Naive thymus-derived CD8-positive, alpha-beta T cell (primary cell): Measurements from ENCODE around the gene WNT3A. TPM values are rescaled to one million over a fixed set of nuclear protein-coding genes. Genes with fewer than 3 reads are reported as not detected.

Experiments
- ATAC-seq, 2 donors: fragments of 150-1000 bp; cut with Tn5 transposase in 1 of 2; sonication (Bioruptor Pico), chemical (Tn5 transposase) in 1 of 2; 1 replicate in 1 of 2; 2 replicates in 1 of 2; pipeline ENCODE4 v1.10.0; 2021; ENCODE audit warnings: mild to moderate bottlenecking in 2 of 2, moderate library complexity in 2 of 2
- POLR2A ChIA-PET: fragments of 350-600 bp; sonication (Branson Sonifier 250); formaldehyde crosslinking; loops from one replicate; lab custom pipeline; 2021; ENCODE audit warnings: antibody characterized with exemption; lab: Charles Lee
- DNase-seq, 10 donors: peaks; one replicate each; pipeline versions ENCODE4 v3.0.0 to v3.0.0-alpha.2; 2020 to 2022
- H3K27ac Mint-ChIP-seq, 10 donors: one replicate each; pipeline ENCODE4 v1.8.0; 2020 to 2022; ENCODE audit warnings: mild to moderate bottlenecking in 10 of 10, mixed read lengths in 10 of 10, moderate library complexity in 4 of 10, inconsistent platforms in 1 of 10
- H3K27me3 Mint-ChIP-seq, 5 donors: one replicate each; pipeline ENCODE4 v1.8.0; 2021 to 2022; ENCODE audit warnings: mixed read lengths in 5 of 5
- H3K36me3 Mint-ChIP-seq, 3 donors: one replicate each; pipeline ENCODE4 v1.8.0; 2020 to 2022; ENCODE audit warnings: mixed read lengths in 3 of 3, mild to moderate bottlenecking in 2 of 3, inconsistent platforms in 1 of 3
- H3K4me1 Mint-ChIP-seq, 4 donors: one replicate each; pipeline ENCODE4 v1.8.0; 2021 to 2022; ENCODE audit warnings: mixed read lengths in 4 of 4
- H3K4me3 Mint-ChIP-seq, 10 donors: one replicate each; pipeline ENCODE4 v1.8.0; 2020 to 2022; ENCODE audit warnings: mild to moderate bottlenecking in 10 of 10, mixed read lengths in 10 of 10, moderate library complexity in 6 of 10, inconsistent platforms in 1 of 10
- H3K9me3 Mint-ChIP-seq, 9 donors: one replicate each; pipeline ENCODE4 v1.8.0; 2020 to 2022; ENCODE audit warnings: mixed read lengths in 9 of 9, mild to moderate bottlenecking in 3 of 9, inconsistent platforms in 1 of 9, moderate library complexity in 1 of 9
- polyA plus RNA-seq, 3 donors: library from polyadenylated mRNA; unstranded; fragments of 300-500 nt; fragmentation: Illumina TruSeq; gene quantifications; one replicate each; pipeline ENCODE4 v1.2.3, GENCODE V29; 2021
- total RNA-seq, 8 experiments: library from RNA in 2 of 8; stranded (reverse) in 2 of 8; gene quantifications; one replicate each; pipeline ENCODE4 v1.2.3 and lab custom pipeline; 2021 to 2026

The WNT3A gene
- total and polyA plus RNA-seq, 5 experiments from 2014 or later = not detected

DNA sequence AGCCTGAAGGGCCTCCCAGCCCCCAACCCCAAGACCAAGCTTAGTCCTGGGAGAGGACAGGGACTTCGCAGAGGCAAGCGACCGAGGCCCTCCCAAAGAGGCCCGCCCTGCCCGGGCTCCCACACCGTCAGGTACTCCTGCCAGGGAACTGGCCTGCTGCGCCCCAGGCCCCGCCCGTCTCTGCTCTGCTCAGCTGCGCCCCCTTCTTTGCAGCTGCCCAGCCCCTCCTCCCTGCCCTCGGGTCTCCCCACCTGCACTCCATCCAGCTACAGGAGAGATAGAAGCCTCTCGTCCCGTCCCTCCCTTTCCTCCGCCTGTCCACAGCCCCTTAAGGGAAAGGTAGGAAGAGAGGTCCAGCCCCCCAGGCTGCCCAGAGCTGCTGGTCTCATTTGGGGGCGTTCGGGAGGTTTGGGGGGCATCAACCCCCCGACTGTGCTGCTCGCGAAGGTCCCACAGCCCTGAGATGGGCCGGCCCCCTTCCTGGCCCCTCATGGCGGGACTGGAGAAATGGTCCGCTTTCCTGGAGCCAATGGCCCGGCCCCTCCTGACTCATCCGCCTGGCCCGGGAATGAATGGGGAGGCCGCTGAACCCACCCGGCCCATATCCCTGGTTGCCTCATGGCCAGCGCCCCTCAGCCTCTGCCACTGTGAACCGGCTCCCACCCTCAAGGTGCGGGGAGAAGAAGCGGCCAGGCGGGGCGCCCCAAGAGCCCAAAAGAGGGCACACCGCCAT, 53.8 kb downstream of the WNT3A start:
- ATAC-seq (no peak), DNase-seq (peak in 1 of 10 donors; percentile 62)
- Mint-ChIP-seq H3K4me1 (peaks cover 6 to 16% (median 12%) of the 10 kb centered on the region in 4 donors), H3K36me3 (no peaks in the 10 kb centered on the region), H3K27ac (peak overlapping the region in 1 of 10 donors; percentile 45), H3K27me3 (peaks cover 10 to 51% (median 30%) of the 10 kb centered on the region in 5 donors), H3K4me3 (peak overlapping the region in 8 of 10 donors; percentile 14 to 74 (median 63)), H3K9me3 (no peaks in the 10 kb centered on the region)
- POLR2A ChIA-PET = interaction anchor here (2.4 kb wide), 1 partner anchor 22 kb away, joined by 10 read pairs; the partner anchor contains the start of gene ARF1

DNA sequence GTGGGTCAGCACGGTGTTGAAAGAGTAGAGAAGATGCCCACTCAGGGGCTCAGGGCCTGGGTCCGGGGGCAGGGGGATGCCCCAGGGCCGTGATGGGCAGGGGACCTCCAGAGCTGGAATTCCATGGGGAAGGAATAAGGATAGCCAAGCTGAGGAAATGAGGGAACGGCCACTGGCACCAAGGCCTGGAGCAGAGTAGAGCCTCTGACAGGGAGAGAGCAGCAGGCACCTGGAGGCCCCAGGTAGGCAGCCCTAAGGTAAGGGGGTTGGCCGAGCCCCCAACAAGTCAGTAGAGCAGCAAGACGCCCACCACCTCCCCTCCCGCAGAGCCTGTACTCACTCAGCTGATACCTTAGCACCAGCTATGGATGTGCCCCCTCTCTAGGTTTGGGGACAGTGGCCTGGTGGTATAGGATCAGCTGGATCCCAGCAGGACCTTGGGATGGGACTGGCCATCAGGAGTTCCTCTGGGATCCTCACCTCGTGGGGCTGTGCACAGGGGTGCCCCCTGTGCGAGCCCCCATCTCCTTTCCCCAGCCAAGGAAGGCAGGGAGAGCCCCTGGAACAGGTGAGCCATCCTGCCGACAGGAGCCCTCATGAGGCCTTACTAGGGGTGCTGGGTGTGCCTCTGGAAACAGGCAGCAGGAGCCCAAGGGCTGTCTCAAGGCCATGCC, 54.8 kb downstream of the WNT3A start:
- peaks cover 8 to 50% (median 23%) of the 10 kb centered on the region in 5 donors for H3K27me3 Mint-ChIP-seq
- peaks cover 6 to 16% (median 12%) of the 10 kb centered on the region in 4 donors for H3K4me1 Mint-ChIP-seq
- peak overlapping the region in 5 of 10 donors; percentile 14 to 70 (median 63) for H3K4me3 Mint-ChIP-seq
- POLR2A ChIA-PET = interaction anchor here (2.4 kb wide), 1 partner anchor 21 kb away, joined by 10 read pairs; the partner anchor contains the start of gene ARF1
- DNase-seq (peak in 1 of 10 donors; percentile 30), ATAC-seq (no peak)
- H3K9me3 Mint-ChIP-seq = no peaks in the 10 kb centered on the region
- H3K27ac Mint-ChIP-seq = peak overlapping the region in 1 of 10 donors; percentile 45
- H3K36me3 Mint-ChIP-seq = no peaks in the 10 kb centered on the region

GRCh38 chr1:228062085-228062791, 55.4 kb downstream of the WNT3A start:
- Mint-ChIP-seq H3K27ac (no peak overlapping the region), H3K9me3 (no peaks in the 10 kb centered on the region), H3K36me3 (no peaks in the 10 kb centered on the region), H3K27me3 (peaks cover 10 to 50% (median 23%) of the 10 kb centered on the region in 5 donors), H3K4me1 (peaks cover 8 to 18% (median 12%) of the 10 kb centered on the region in 4 donors), H3K4me3 (no peak overlapping the region)
- POLR2A ChIA-PET = no interaction called here
- no peak for ATAC-seq
- peak in 1 of 10 donors; percentile 62 for DNase-seq

DNA sequence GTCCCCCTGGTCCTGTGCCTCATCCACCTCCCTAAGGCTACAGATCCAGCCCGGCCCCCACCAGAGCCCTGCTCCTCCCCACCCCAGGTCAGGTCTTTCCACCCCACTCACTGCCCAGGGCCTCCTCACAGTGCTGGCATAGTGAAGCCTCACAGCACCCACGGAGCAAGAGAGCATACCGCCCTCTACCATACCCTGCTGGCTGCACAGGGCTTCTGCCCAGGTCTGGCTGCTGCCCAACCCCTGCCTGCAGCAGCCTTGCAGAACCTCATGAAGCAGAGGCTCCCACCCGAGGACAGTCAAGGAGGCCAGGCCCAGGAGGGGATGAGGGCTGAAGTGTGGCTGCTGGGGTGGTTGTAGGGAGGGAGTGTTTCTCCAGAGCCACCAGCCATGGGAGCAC, 56.0 kb downstream of the WNT3A start:
- no peak overlapping the region for H3K27ac Mint-ChIP-seq
- H3K27me3 Mint-ChIP-seq = peaks cover 10 to 46% (median 19%) of the 10 kb centered on the region in 5 donors
- POLR2A ChIA-PET = no interaction called here
- DNase-seq = peak in 1 of 10 donors; percentile 16
- ATAC-seq = no peak
- H3K9me3 Mint-ChIP-seq = no peaks in the 10 kb centered on the region
- no peak overlapping the region for H3K4me3 Mint-ChIP-seq
- peaks cover 8 to 18% (median 12%) of the 10 kb centered on the region in 4 donors for H3K4me1 Mint-ChIP-seq
- H3K36me3 Mint-ChIP-seq = no peaks in the 10 kb centered on the region

GRCh38 chr1:228063251-228064191, 56.7 kb downstream of the WNT3A start:
- peak overlapping the region in 1 of 10 donors; percentile 49 for H3K27ac Mint-ChIP-seq
- H3K4me1 Mint-ChIP-seq = peaks cover 6 to 13% (median 10%) of the 10 kb centered on the region in 4 donors
- peak in 1 of 10 donors; percentile 58 for DNase-seq
- no peaks in the 10 kb centered on the region for H3K9me3 Mint-ChIP-seq
- no peaks in the 10 kb centered on the region for H3K36me3 Mint-ChIP-seq
- no peak overlapping the region for H3K4me3 Mint-ChIP-seq
- H3K27me3 Mint-ChIP-seq = peaks cover 7 to 39% (median 15%) of the 10 kb centered on the region in 5 donors
- POLR2A ChIA-PET = interaction anchor here (1.6 kb wide), 1 partner anchor 19 kb away, joined by 4 read pairs; the partner anchor contains the start of gene ARF1
- no peak for ATAC-seq

- H3K4me3 Mint-ChIP-seq = no peak overlapping the region
- POLR2A ChIA-PET = interaction anchor here (0.9 to 1.6 kb wide), 2 partner anchors 10 to 18 kb away, joined by 3 to 4 read pairs; partner anchors contain the start of gene ARF1
- H3K27me3 Mint-ChIP-seq = peaks cover 7 to 36% (median 14%) of the 10 kb centered on the region in 5 donors
- no peak overlapping the region for H3K27ac Mint-ChIP-seq
- H3K4me1 Mint-ChIP-seq = peaks cover 6 to 13% (median 10%) of the 10 kb centered on the region in 4 donors
- no peaks in the 10 kb centered on the region for H3K9me3 Mint-ChIP-seq
- ATAC-seq (no peak), DNase-seq (peak in 1 of 10 donors; percentile 50)
- no peaks in the 10 kb centered on the region for H3K36me3 Mint-ChIP-seq
Measured at GRCh38 chr1:228064296-228064695, 57.5 kb downstream of the WNT3A start.

DNA sequence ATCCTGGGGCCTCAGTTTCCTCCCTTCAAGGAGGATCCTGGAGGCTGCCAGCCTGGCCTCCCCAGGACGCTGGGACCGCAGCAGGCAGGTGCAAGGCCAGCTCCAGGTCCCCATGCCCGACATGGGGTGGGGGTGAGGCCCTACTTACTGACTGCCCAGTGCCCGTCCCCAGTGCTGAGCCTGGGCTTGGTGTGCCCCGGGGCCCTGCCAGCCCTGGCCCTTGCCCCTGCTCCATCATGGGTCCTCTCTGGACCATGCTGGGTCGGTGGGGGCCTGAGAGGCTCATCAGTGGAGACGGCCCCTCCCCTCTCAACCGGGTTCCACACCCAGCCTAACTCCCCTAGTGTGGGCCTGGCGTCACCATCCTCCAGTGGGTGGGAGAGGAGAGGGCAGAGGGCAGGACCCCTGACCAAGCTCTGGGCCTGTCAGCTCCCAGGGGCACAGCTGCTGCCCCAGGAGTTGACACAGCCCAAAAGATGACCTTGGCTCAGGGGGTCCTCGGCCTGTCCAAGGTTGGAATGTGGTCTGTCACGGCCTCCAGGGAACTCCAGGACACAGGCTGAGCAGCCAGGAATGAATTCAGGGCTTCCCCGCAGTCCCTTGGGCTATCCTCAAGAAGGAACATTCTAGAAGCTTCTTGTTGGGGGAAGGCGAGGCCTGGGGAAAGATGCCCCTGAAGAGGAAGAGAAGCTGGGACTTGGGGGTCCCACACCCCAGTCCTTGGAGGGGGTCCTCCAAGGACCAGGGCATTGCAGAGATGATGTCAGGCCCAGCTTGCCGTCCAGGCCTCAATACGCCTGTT, 58.1 kb downstream of the WNT3A start:
- Mint-ChIP-seq H3K27me3 (peaks cover 7 to 35% (median 14%) of the 10 kb centered on the region in 5 donors), H3K27ac (no peak overlapping the region), H3K9me3 (no peaks in the 10 kb centered on the region), H3K4me1 (peaks cover 6 to 12% (median 9%) of the 10 kb centered on the region in 4 donors), H3K4me3 (no peak overlapping the region), H3K36me3 (no peaks in the 10 kb centered on the region)
- DNase-seq = peak in 1 of 10 donors; percentile 58
- POLR2A ChIA-PET = interaction anchor here (0.9 to 1.9 kb wide), 3 partner anchors 9 to 18 kb away, joined by 3 to 7 read pairs (median 4); partner anchors contain the start of gene ARF1
- no peak for ATAC-seq

- no peak overlapping the region for H3K4me3 Mint-ChIP-seq
- peaks cover 7 to 32% (median 14%) of the 10 kb centered on the region in 5 donors for H3K27me3 Mint-ChIP-seq
- POLR2A ChIA-PET = interaction anchor here (0.9 to 1.9 kb wide), 2 partner anchors 8 to 17 kb away, joined by 3 to 7 read pairs; partner anchors contain the start of gene ARF1
- H3K4me1 Mint-ChIP-seq = peaks cover 6 to 7% (median 6%) of the 10 kb centered on the region in 4 donors
- peak overlapping the region in 2 of 10 donors; percentile 29 to 67 for H3K27ac Mint-ChIP-seq
- no peaks in the 10 kb centered on the region for H3K9me3 Mint-ChIP-seq
- ATAC-seq = no peak
- H3K36me3 Mint-ChIP-seq = no peaks in the 10 kb centered on the region
- peak in 1 of 10 donors; percentile 40 for DNase-seq
Measured at GRCh38 chr1:228065543-228066347, 58.9 kb downstream of the WNT3A start.

- POLR2A ChIA-PET = interaction anchor here (1.9 kb wide), 1 partner anchor 16 kb away, joined by 7 read pairs; the partner anchor contains the start of gene ARF1
- no peaks in the 10 kb centered on the region for H3K9me3 Mint-ChIP-seq
- H3K36me3 Mint-ChIP-seq = no peaks in the 10 kb centered on the region
- peak in 1 of 10 donors; percentile 18 for DNase-seq
- H3K27ac Mint-ChIP-seq = peak overlapping the region in 1 of 10 donors; percentile 43
- peaks cover 0 to 5% (median 1%) of the 10 kb centered on the region in 4 donors for H3K4me1 Mint-ChIP-seq
- H3K4me3 Mint-ChIP-seq = no peak overlapping the region
- H3K27me3 Mint-ChIP-seq = peaks cover 2 to 25% (median 8%) of the 10 kb centered on the region in 5 donors
- no peak for ATAC-seq
Measured at GRCh38 chr1:228066416-228066815, 59.6 kb downstream of the WNT3A start.
